Sigmoid colon (tissue), 4 donors: ENCODE results near the gene GAL3ST2.

ENCODE experiments used
- CTCF ChIP-seq, 4 experiments: fragments of 450-650 bp in 3 of 4; fragments of 200-600 bp in 1 of 4; IDR thresholded peaks; one replicate each; pipeline ENCODE4 v1.5.1; 2016 to 2019; ENCODE audit warnings: antibody characterized with exemption in 4 of 4, mild to moderate bottlenecking in 3 of 4, moderate library complexity in 2 of 4
- EP300 ChIP-seq, 4 donors: sonication (generic); formaldehyde crosslinking; IDR thresholded peaks; one replicate each; pipeline ENCODE4 v1.6.1; 2017; ENCODE audit warnings: antibody characterized with exemption in 4 of 4
- POLR2A ChIP-seq, 2 donors: fragments of 450-650 bp; IDR thresholded peaks; one replicate each; pipeline ENCODE4 v1.6.1; 2016; ENCODE audit warnings: antibody characterized with exemption in 2 of 2, mild to moderate bottlenecking in 2 of 2, moderate library complexity in 2 of 2
- POLR2AphosphoS5 ChIP-seq, 4 donors: sonication (generic); formaldehyde crosslinking; IDR thresholded peaks; one replicate each; pipeline ENCODE4 v1.6.1; 2017; ENCODE audit warnings: antibody characterized with exemption in 4 of 4

- TF ChIP-seq CTCF (IDR thresholded peaks at IDR 0.05): no peak
- TF ChIP-seq POLR2AphosphoS5 (IDR thresholded peaks at IDR 0.05): no peak
- TF ChIP-seq EP300 (IDR thresholded peaks at IDR 0.05): no peak
- TF ChIP-seq POLR2A (IDR thresholded peaks at IDR 0.05): no peak
Measured at GRCh38 chr2:241816431-241817121, 40.0 kb downstream of the GAL3ST2 start.
